GM12865 (cell line): ENCODE measurements around the gene ZNF799.
"Not testable (repeated sequence)": the region's sequence is repeated elsewhere in the genome, so short reads cannot be mapped to it uniquely, and the experiment has no call there.

Source experiments
- DNase-seq: peaks from one replicate; pipeline ENCODE4 v3.0.0; 2010; ENCODE audit warnings: low read depth
- H3K4me3 ChIP-seq: 2 replicates; pipeline ENCODE4 v1.5.1; 2011; ENCODE audit warnings: mild to moderate bottlenecking, low read depth, low read length, control low read depth
- TF ChIP-seq, protein P1 (sequence below): IDR thresholded peaks from 2 replicates; pipeline ENCODE4 v1.5.1; 2011; ENCODE audit warnings: low read length, control low read depth, low read depth, inconsistent platforms; ENCODE audit not compliant: insufficient read depth; ENCODE audit errors: missing control alignments

Gene ZNF799

DNA sequence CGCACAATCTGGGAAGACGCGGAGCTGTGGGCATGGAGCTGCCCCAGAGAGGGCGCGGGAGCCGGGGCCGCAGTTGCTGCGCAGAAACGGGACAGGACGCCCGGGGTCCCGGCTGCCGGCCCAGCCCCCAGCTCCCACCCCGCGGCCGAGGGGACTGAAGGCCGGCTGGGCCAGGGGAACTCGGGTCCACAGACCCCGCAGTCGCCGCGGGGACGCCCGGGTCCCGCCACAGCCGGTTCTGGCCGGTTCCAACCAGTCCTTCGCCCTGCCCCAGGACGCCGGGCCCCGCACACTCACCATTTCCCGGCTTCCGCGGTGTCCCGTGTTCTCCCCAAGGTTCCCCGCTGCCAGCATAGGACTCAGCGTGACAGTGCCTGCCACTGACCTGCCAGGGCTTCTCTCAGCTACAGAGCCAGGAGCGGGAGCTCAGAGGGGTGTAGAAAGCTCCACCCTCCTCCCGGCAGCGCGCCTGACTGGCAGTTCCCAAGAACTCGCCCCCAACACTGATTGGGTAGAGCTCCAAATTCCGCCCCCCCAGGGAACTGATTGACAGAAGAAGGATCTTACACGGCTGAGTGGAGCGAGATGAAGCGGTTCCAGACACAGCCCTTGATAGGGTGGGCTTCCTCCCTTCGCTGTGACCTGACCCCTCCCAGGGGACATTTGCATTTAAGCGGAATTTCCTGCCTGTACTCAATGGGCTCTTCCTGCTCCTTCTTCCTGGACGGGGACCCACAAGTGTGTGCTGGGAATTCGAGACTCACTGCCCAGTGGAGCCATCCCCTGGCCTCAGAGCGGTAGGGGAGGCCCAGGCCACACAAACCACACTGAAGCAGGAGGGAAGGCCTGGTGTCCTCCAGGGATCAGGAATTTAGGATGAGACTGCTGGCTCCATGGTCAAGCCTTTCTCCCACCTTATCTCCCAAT is 35.6 kb downstream of the ZNF799 start, which contains the start of gene ZNF442:
Gene ZNF442 (minus strand): TSS at position 448 of the 927 bp plus-strand sequence. CDS start 2,052 bp downstream, outside the sequence.
- peak; percentile 95 for DNase-seq
- H3K4me3 ChIP-seq = peak within 1 kb of the TSS; percentile 85
- TF ChIP-seq, protein P1, sequence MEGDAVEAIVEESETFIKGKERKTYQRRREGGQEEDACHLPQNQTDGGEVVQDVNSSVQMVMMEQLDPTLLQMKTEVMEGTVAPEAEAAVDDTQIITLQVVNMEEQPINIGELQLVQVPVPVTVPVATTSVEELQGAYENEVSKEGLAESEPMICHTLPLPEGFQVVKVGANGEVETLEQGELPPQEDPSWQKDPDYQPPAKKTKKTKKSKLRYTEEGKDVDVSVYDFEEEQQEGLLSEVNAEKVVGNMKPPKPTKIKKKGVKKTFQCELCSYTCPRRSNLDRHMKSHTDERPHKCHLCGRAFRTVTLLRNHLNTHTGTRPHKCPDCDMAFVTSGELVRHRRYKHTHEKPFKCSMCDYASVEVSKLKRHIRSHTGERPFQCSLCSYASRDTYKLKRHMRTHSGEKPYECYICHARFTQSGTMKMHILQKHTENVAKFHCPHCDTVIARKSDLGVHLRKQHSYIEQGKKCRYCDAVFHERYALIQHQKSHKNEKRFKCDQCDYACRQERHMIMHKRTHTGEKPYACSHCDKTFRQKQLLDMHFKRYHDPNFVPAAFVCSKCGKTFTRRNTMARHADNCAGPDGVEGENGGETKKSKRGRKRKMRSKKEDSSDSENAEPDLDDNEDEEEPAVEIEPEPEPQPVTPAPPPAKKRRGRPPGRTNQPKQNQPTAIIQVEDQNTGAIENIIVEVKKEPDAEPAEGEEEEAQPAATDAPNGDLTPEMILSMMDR = no peak

DNA sequence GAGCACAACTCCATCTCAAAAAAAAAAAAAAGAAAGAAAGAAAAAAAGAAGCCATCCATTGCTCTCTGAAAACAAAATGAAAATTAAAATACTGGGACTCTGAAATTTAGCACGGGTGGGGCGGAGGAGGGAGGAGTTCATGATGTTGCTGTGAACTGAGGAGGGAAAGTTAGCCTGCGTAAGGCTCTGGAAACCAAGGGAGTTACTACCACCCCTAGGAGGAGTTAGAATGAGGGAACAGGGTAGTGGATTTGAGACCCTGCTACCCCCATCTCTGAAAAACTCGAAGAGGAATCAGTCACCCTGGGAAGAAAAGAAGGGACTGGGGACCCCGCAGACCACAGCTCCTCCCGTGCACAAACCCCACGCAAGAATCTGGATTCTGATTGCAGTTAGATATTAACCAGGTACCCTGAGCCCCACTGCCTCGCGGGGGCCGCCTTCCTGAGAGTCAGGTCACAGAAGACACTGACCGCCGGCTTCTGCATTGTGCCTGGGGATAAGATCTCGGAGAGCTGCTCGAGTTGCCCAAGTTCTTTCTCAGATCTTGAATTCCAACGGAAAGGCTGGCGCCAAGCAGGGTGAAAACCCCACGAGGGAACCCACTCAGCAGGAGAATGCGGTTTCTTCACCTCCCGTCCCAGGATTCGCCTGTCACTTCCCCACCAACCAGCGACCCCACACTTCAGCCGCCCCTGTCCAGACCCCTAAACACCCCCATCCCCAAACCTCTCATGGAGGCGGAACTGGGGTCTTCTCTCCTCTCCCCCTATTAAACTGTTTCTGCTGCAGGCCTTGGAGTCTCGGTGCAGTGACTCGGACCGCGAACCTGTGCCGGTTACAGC is 36.5 kb downstream of the ZNF799 start:
- peak; percentile 3 for DNase-seq
- TF ChIP-seq, protein P1 = no peak
- peak overlapping the region; percentile 85 for H3K4me3 ChIP-seq

DNA sequence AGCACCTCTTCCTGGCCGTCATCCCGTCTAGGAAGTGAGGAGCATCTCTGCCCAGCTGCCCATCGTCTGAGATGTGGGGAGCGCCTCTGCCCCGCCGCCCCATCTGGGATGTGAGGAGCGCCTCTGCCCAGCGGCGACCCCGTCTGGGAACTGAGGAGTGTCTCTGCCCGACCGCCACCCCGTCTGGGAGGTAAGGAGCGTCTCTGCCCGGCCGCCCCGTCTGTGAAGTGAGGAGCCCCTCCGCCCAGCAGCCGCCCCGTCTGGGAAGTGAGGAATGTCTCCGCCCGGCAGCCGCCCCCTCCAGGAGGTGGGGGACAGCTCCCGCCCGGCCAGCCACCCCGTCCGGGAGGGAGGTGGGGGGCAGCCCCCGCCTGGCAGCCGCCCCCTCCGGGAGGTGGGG is 38.8 kb downstream of the ZNF799 start:
- not testable (repeated sequence) for DNase-seq, H3K4me3 ChIP-seq

DNA sequence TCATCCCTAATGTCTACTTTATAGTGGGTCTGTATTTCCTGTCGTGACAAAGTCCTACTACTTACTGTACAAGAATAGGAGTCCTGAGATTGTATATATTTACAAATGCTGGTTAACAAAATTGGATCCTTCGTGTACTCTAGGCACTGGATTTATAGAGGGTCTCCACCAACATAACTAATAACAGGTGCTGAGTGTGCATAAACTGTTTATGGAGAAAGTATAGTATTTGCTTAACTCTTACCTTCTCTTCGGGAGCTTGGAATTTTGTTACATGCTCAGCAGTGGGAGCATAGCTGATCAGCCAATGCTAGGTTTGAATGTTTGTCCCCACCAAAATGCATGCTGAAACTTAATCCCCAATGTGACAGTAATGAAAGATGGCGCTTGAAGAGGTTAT is 47.7 kb downstream of the ZNF799 start:
- H3K4me3 ChIP-seq = no peak overlapping the region
- TF ChIP-seq, protein P1 = no peak
- no peak for DNase-seq

DNA sequence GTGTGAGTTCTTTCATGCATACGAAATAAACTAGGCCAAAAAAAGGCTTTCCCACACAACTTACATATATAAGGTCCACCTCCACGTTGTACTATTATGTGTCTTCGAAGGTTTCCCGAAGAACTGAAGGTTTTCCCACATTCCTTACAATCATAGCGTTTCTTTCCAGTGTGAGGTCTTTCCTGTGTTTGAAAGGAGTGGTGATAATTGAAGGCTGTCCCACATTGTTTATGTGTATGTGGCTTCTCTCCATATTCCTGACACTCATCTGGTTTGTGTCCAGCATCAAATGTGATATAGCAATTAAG is 50.2 kb downstream of the ZNF799 start:
- DNase-seq = no peak
- TF ChIP-seq, protein P1 = no peak
- H3K4me3 ChIP-seq = no peak overlapping the region

DNA sequence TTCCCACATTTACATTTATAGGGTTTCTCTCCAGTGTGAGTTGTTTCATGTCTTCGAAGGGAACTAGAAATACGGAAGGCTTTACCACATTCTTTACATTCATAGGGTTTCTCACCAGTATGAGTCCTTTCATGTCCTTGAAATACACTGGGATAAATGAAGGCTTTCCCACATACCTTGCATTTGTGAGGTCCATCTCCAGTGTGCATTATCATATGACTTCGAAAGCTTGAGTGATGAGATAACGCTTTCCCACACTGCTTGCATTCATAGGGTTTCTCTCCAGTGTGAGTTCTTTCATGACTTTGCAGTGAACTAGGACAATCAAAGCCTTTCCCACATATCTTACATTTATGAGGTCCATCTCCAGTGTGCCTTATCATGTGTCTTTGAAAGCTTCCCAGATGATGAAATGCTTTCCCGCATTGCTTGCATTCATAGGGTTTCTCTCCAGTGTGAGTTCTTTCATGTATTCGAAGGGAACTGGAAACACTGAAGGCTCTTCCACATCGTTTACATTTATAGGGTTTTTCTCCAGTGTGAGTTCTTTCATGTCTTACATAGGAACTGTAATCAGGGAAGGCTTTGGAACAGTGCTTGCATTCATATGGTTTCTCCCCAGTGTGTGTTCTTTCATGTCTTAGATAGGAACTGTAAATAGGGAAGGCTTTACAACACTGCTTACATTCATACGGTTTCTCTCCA is 50.7 kb downstream of the ZNF799 start:
- TF ChIP-seq, protein P1 = no peak

DNA sequence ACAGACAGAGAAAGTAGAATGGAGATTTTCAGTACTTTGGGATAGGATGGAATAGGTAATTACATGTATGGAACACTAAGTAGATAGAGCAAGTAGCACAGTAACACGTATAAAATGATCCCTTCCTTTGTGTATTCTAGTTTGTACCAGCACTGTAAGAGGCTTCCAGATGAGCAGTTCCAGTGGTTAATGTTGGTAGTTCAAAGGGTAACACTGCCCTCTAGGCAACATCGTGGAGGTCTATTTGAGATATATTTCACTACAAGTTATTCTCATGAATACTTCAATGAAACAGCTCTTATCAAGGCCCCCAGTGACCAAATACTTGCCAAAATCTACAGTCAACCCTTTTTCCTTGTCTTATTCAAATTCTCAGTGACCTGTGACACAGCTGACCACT is 54.2 kb downstream of the ZNF799 start:
- no peak overlapping the region for H3K4me3 ChIP-seq
- DNase-seq = peak; percentile 11

More for the DNA sequence above, 50.7 kb downstream of the ZNF799 start:
- no peak for DNase-seq
- no peak overlapping the region for H3K4me3 ChIP-seq

More for the DNA sequence above, 54.2 kb downstream of the ZNF799 start:
- TF ChIP-seq, protein P1 = no peak
